HepG2 (cell line): ENCODE results near the gene NIT2. TPM values are rescaled to one million over a fixed set of nuclear protein-coding genes. Genes with fewer than 3 reads are reported as not detected.

Experiments used
- ASH2L ChIP-seq: fragments of 300-600, 200-600 bp; sonication (generic); IDR thresholded peaks from 2 replicates; pipeline ENCODE4 v1.7.0; 2017; ENCODE audit warnings: low read depth, mild to moderate bottlenecking, moderate library complexity, mixed read lengths, low read length; ENCODE audit not compliant: insufficient read length
- BRCA1 ChIP-seq: sonication (generic); formaldehyde crosslinking; IDR thresholded peaks from 2 replicates; pipeline ENCODE4 v1.4.0; 2020; ENCODE audit warnings: missing genetic modification reagents
- CBX2 ChIP-seq, 2 experiments: fragments of 200-600 bp in 1 of 2; sonication (generic); formaldehyde crosslinking in 1 of 2; IDR thresholded peaks; 2 replicates each; pipeline versions ENCODE4 v1.7.0 to v1.8.1; 2018 to 2022; ENCODE audit warnings: low read depth in 2 of 2, low read length in 1 of 2, mild to moderate bottlenecking in 1 of 2, missing genetic modification reagents in 1 of 2
- KLF15 ChIP-seq: sonication (generic); formaldehyde crosslinking; IDR thresholded peaks from 2 replicates; pipeline ENCODE4 v1.8.1; 2023; ENCODE audit warnings: borderline replicate concordance, mild to moderate bottlenecking, inconsistent platforms, missing genetic modification reagents, mixed read lengths
- MTF2 ChIP-seq: sonication (generic); formaldehyde crosslinking; IDR thresholded peaks from 2 replicates; pipeline ENCODE4 v1.5.0; 2020; ENCODE audit warnings: missing genetic modification reagents, borderline replicate concordance
- NFIB ChIP-seq: sonication (generic); formaldehyde crosslinking; IDR thresholded peaks from 2 replicates; pipeline ENCODE4 v1.9.0; 2021; ENCODE audit warnings: missing genetic modification reagents, mild to moderate bottlenecking, borderline replicate concordance
- NR2F2 ChIP-seq: IDR thresholded peaks from 2 replicates; pipeline ENCODE4 v1.6.1; 2012; ENCODE audit warnings: low read depth, inconsistent platforms, borderline replicate concordance
- POGK ChIP-seq: sonication (generic); formaldehyde crosslinking; conservative IDR thresholded peaks from 2 replicates; pipeline ENCODE4 v1.8.0; 2022; ENCODE audit warnings: mild to moderate bottlenecking, moderate library complexity, missing genetic modification reagents
- SATB2 ChIP-seq: sonication (generic); formaldehyde crosslinking; IDR thresholded peaks from 2 replicates; pipeline ENCODE4 v1.5.0; 2020; ENCODE audit warnings: missing genetic modification reagents
- SKIL ChIP-seq: sonication (generic); formaldehyde crosslinking; IDR thresholded peaks from 2 replicates; pipeline ENCODE4 v1.8.0; 2022; ENCODE audit warnings: missing genetic modification reagents, mild to moderate bottlenecking, moderate library complexity, borderline replicate concordance
- SNRNP70 ChIP-seq: fragments of 200-400 bp; formaldehyde crosslinking; IDR thresholded peaks from 2 replicates; pipeline ENCODE4 v1.6.1; 2017; ENCODE audit warnings: mild to moderate bottlenecking, low read depth, low read length, moderate library complexity
- SOX6 ChIP-seq, 2 experiments: fragments of 450-650 bp in 1 of 2; sonication (generic) in 1 of 2; formaldehyde crosslinking in 1 of 2; IDR thresholded peaks; 2 replicates each; pipeline versions ENCODE4 v1.4.0 to v1.6.1; 2017 to 2020; ENCODE audit warnings: antibody characterized with exemption in 1 of 2, mild to moderate bottlenecking in 1 of 2, missing genetic modification reagents in 1 of 2
- ZNF180 ChIP-seq: sonication (generic); formaldehyde crosslinking; IDR thresholded peaks from 2 replicates; pipeline ENCODE4 v1.4.0; 2020; ENCODE audit warnings: low read depth, missing genetic modification reagents, borderline replicate concordance
- ZNF337 ChIP-seq: sonication (generic); formaldehyde crosslinking; IDR thresholded peaks from 2 replicates; pipeline ENCODE4 v1.5.1; 2020; ENCODE audit warnings: missing genetic modification reagents, low read depth, mild to moderate bottlenecking, borderline replicate concordance
- ZNF543 ChIP-seq: sonication (generic); formaldehyde crosslinking; IDR thresholded peaks from 2 replicates; pipeline ENCODE4 v1.4.0; 2020; ENCODE audit warnings: mild to moderate bottlenecking, missing genetic modification reagents
- ZNF562 ChIP-seq: sonication (generic); formaldehyde crosslinking; IDR thresholded peaks from 2 replicates; pipeline ENCODE4 v1.8.0; 2022; ENCODE audit warnings: missing genetic modification reagents, borderline replicate concordance
- ZNF609 ChIP-seq: sonication (generic); formaldehyde crosslinking; IDR thresholded peaks from 2 replicates; pipeline ENCODE4 v1.4.0; 2020; ENCODE audit warnings: mild to moderate bottlenecking, missing genetic modification reagents, borderline replicate concordance
- ZNF709 ChIP-seq: sonication (generic); formaldehyde crosslinking; IDR thresholded peaks from 2 replicates; pipeline ENCODE4 v1.5.0; 2020; ENCODE audit warnings: mild to moderate bottlenecking, missing genetic modification reagents
- polyA plus RNA-seq, 8 experiments: library from polyadenylated mRNA; depleted of rRNA in 3 of 8; stranded (reverse) in 7 of 8; unstranded in 1 of 8; fragments of >200 nt; fragmentation: Illumina TruSeq in 4 of 8; extraction: Trizol in 4 of 8; gene quantifications; 2 replicates each; pipeline versions ENCODE4 v1.2.1 to v1.2.3, GENCODE V29; 2011 to 2016; ENCODE audit warnings: low read depth in 4 of 8, missing spikeins in 1 of 8, mixed read lengths in 1 of 8; ENCODE audit not compliant: insufficient read depth in 1 of 8
- total RNA-seq, 5 experiments: library from RNA; depleted of rRNA; stranded (reverse); fragments of >200 nt; fragmentation: Illumina TruSeq; extraction: Trizol; gene quantifications; 2 replicates each; pipeline ENCODE4 v1.2.3, GENCODE V29; 2016; ENCODE audit warnings: low read depth in 1 of 5

Gene NIT2
- total and polyA plus RNA-seq, 2 of the 13 experiments (the other 11 are each of a cell fraction or from before 2014, with no cell fraction given), result 43.4 to 49.1 TPM

GRCh38 chr3:100400780-100401673 lies 66.5 kb downstream of the NIT2 start, which contains the start of the genes LNP1 and TOMM70 (continued):
- TF ChIP-seq ZNF609 (CRISPR knock-in tag) (peak; percentile 64; the same call in 1 of the 2 replicates), ZNF337 (0 out of 2 replicates have a peak, but pooled peaks have one; percentile 25), ZNF180 (CRISPR knock-in tag) (no peak), ZNF709 (CRISPR knock-in tag) (peak; percentile 61), CBX2 (IDR thresholded peaks at IDR 0.05; ENCODE audit: low read depth, low read length) (no peak), CBX2 (CRISPR knock-in tag; IDR thresholded peaks at IDR 0.05; ENCODE audit: low read depth) (no peak), SNRNP70 (no peak), MTF2 (CRISPR knock-in tag) (no peak), KLF15 (CRISPR knock-in tag) (peak; percentile 82; the same call in 1 of the 2 replicates), ASH2L (peak; percentile 96), SATB2 (CRISPR knock-in tag) (no peak), BRCA1 (CRISPR knock-in tag) (no peak), SKIL (CRISPR knock-in tag) (no peak; the same call in 1 of the 2 replicates), ZNF562 (CRISPR knock-in tag) (no peak), POGK (CRISPR knock-in tag) (peak; percentile 60), SOX6 (IDR thresholded peaks at IDR 0.05) (no peak), SOX6 (CRISPR knock-in tag; IDR thresholded peaks at IDR 0.05) (peak; percentile 63), NR2F2 (peak; percentile 75), NFIB (no peak), ZNF543 (CRISPR knock-in tag) (0 out of 2 replicates have a peak, but pooled peaks have one; percentile 47)
